Mesendoderm (in vitro differentiated cells): Measurements from ENCODE around the gene BEST3.
A peak's percentile ranks its signal among the peaks of the same experiment; 100 is the strongest.

Experiments
- DNase-seq: peaks from one replicate; pipeline ENCODE4 v3.0.0; 2013
- H2AK5ac ChIP-seq: 2 replicates; pipeline ENCODE4 v1.6.1; 2013; ENCODE audit warnings: low read length, inconsistent platforms
- H2BK120ac ChIP-seq: 2 replicates; pipeline ENCODE4 v1.6.1; 2013; ENCODE audit warnings: low read depth, mild to moderate bottlenecking, low read length, moderate library complexity, mixed read lengths
- H2BK15ac ChIP-seq: replicated peaks from 2 replicates; pipeline ENCODE4 v1.6.1; 2013; ENCODE audit warnings: low read depth, mild to moderate bottlenecking, moderate library complexity
- H2BK5ac ChIP-seq: 2 replicates; pipeline ENCODE4 v1.6.1; 2013; ENCODE audit warnings: low read length, inconsistent platforms
- H3K18ac ChIP-seq: 2 replicates; pipeline ENCODE4 v1.6.1; 2013; ENCODE audit warnings: mild to moderate bottlenecking, low read length, mixed read lengths
- H3K23ac ChIP-seq: one replicate; pipeline ENCODE4 v1.6.1; 2013; ENCODE audit warnings: low read length
- H3K27ac ChIP-seq: 2 replicates; pipeline ENCODE4 v1.5.1; 2013; ENCODE audit warnings: low read depth, mild to moderate bottlenecking, inconsistent platforms, low read length, moderate library complexity
- H3K27me3 ChIP-seq: 2 replicates; pipeline ENCODE4 v1.6.1; 2013; ENCODE audit warnings: low read length, control low read depth, mild to moderate bottlenecking, inconsistent platforms; ENCODE audit not compliant: insufficient read depth, poor library complexity
- H3K36me3 ChIP-seq: 2 replicates; pipeline ENCODE4 v1.6.1; 2013; ENCODE audit warnings: low read length, inconsistent platforms; ENCODE audit not compliant: control insufficient read depth, insufficient read depth
- H3K4ac ChIP-seq: one replicate; pipeline ENCODE4 v1.6.1; 2013; ENCODE audit warnings: low read depth, mild to moderate bottlenecking, low read length, moderate library complexity
- H3K4me1 ChIP-seq: 2 replicates; pipeline ENCODE4 v1.6.1; 2013; ENCODE audit warnings: low read depth, low read length, inconsistent platforms; ENCODE audit not compliant: control insufficient read depth
- H3K4me2 ChIP-seq: 2 replicates; pipeline ENCODE4 v1.6.1; 2013; ENCODE audit warnings: low read length
- H3K4me3 ChIP-seq: 2 replicates; pipeline ENCODE4 v1.5.1; 2013; ENCODE audit warnings: mild to moderate bottlenecking, low read length
- H3K56ac ChIP-seq: one replicate; pipeline ENCODE4 v1.6.1; 2013; ENCODE audit warnings: low read length
- H3K79me1 ChIP-seq: 2 replicates; pipeline ENCODE4 v1.6.1; 2013; ENCODE audit warnings: low read length, inconsistent platforms
- H3K79me2 ChIP-seq: 2 replicates; pipeline ENCODE4 v1.6.1; 2013; ENCODE audit warnings: mild to moderate bottlenecking, low read length; ENCODE audit not compliant: control insufficient read depth, insufficient read depth
- H3K9ac ChIP-seq: 2 replicates; pipeline ENCODE4 v1.6.1; 2013; ENCODE audit warnings: low read length, inconsistent platforms
- H4K5ac ChIP-seq: one replicate; pipeline ENCODE4 v1.6.1; 2013; ENCODE audit warnings: low read length
- H4K8ac ChIP-seq: one replicate; pipeline ENCODE4 v1.6.1; 2013; ENCODE audit warnings: low read depth, mild to moderate bottlenecking, control low read depth, low read length, moderate library complexity
- WGBS: extraction: QIAGEN DNeasy Blood & Tissue Kit; methylation state at CpG from one replicate; pipeline ENCODE4 v1.1.7; 2013; ENCODE audit warnings: low lambda C conversion rate, missing lambda C conversion rate; ENCODE audit not compliant: insufficient coverage; ENCODE audit errors: extremely low coverage; 5-methylcytosine and 5-hydroxymethylcytosine counted together

The BEST3 gene

GRCh38 chr12:69645031-69645430 is 54.1 kb downstream of the BEST3 start:
- Histone ChIP-seq H4K5ac (no peak overlapping the region), H3K56ac (no peak overlapping the region), H3K79me1 (no peaks in the 10 kb centered on the region), H3K4me1 (no peaks in the 10 kb centered on the region), H3K4me3 (no peak overlapping the region), H3K23ac (no peak overlapping the region), H3K4me2 (no peak overlapping the region), H4K8ac (no peak overlapping the region), H3K4ac (no peak overlapping the region), H3K27me3 (no peaks in the 10 kb centered on the region), H3K79me2 (no peaks in the 10 kb centered on the region), H2AK5ac (no peak overlapping the region), H3K27ac (no peak overlapping the region), H3K9ac (no peak overlapping the region), H2BK5ac (no peak overlapping the region), H2BK120ac (no peak overlapping the region), H2BK15ac (no peak overlapping the region), H3K36me3 (no peaks in the 10 kb centered on the region), H3K18ac (no peak overlapping the region)
- no CpG with 5 or more reads among the region's 2 CpGs for WGBS
- no peak for DNase-seq

DNA sequence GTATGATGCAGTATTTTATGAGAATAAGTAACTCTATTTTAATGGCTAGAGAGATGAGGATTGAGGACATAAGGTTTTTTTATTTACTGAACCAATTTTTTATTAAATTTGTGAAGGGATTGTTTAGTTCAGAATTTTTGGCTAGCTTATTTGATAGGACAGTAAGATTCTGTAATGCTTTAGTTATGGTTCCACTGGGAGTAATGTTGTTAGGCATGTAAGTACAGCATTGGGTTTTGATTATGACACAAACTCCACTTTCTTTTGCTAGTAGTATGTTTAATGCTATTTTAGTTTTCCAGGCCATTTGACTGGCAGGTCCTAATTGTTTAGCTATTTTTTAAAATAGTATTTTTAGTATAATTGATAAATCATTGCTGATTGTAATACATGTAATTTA is 54.6 kb downstream of the BEST3 start:
- no peak overlapping the region for H3K4me3 ChIP-seq
- DNase-seq = no peak
- no peak overlapping the region for H4K5ac ChIP-seq
- H3K27me3 ChIP-seq = no peaks in the 10 kb centered on the region
- no peak overlapping the region for H2BK120ac ChIP-seq
- H4K8ac ChIP-seq = no peak overlapping the region
- no peak overlapping the region for H3K23ac ChIP-seq
- H2AK5ac ChIP-seq = no peak overlapping the region
- no peaks in the 10 kb centered on the region for H3K79me1 ChIP-seq
- no peaks in the 10 kb centered on the region for H3K79me2 ChIP-seq
- no peak overlapping the region for H2BK15ac ChIP-seq
- no peak overlapping the region for H2BK5ac ChIP-seq
- no peak overlapping the region for H3K9ac ChIP-seq
- no peak overlapping the region for H3K27ac ChIP-seq
- no peak overlapping the region for H3K4ac ChIP-seq
- H3K4me2 ChIP-seq = no peak overlapping the region
- H3K4me1 ChIP-seq = no peaks in the 10 kb centered on the region
- no peaks in the 10 kb centered on the region for H3K36me3 ChIP-seq
- no peak overlapping the region for H3K18ac ChIP-seq
- H3K56ac ChIP-seq = no peak overlapping the region

DNA sequence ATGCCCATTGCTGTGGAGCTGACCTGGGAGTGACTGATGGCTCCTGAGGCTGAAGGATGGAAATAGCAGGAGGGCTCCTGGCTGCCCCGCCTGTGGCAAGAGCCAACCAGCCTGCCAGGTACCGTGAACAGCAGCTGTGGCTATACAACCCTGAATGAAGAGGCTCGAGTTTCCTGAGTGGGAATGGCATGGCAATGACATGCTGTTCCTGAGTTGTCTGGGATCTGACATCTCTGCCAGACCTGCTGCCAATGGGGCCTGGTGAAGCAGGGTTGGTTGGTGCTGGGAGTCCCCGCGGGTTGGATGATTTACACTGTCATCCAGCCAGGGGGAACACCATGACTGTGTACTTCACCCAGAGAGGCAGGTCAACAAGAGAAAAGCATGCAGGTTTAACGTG is 56.6 kb downstream of the BEST3 start:
- no peak for DNase-seq
- H4K8ac ChIP-seq = no peak overlapping the region
- no peak overlapping the region for H3K9ac ChIP-seq
- no peak overlapping the region for H3K18ac ChIP-seq
- no peaks in the 10 kb centered on the region for H3K36me3 ChIP-seq
- no peaks in the 10 kb centered on the region for H3K4me1 ChIP-seq
- H3K79me1 ChIP-seq = no peaks in the 10 kb centered on the region
- H3K27me3 ChIP-seq = no peaks in the 10 kb centered on the region
- H3K4me3 ChIP-seq = no peak overlapping the region
- H2AK5ac ChIP-seq = no peak overlapping the region
- H3K79me2 ChIP-seq = no peaks in the 10 kb centered on the region
- H3K56ac ChIP-seq = no peak overlapping the region
- H4K5ac ChIP-seq = no peak overlapping the region
- H3K23ac ChIP-seq = no peak overlapping the region
- no peak overlapping the region for H3K4ac ChIP-seq
- H2BK15ac ChIP-seq = no peak overlapping the region
- no peak overlapping the region for H3K27ac ChIP-seq
- no peak overlapping the region for H2BK120ac ChIP-seq
- WGBS = no CpG with 5 or more reads among the region's 6 CpGs
- no peak overlapping the region for H2BK5ac ChIP-seq
- H3K4me2 ChIP-seq = no peak overlapping the region

DNA sequence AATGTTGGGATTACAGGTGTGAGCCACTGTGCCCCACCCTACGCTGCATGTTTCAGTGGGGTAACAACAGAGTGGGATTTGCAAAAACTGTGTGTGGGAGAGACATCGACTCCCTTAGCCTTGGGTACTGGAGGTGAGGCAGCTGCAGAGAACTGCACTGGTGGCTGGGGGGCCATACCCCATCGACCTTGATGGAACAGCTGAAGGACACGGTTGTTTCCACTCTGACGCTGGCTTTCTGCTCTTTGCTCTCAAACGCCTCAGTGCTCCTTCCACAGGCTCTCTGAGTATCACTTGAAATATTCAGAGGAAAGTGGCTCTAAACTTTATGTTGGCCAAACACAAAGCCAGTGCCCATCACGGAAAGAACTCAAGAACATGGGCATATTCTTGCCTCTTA is 57.6 kb downstream of the BEST3 start:
- H3K27me3 ChIP-seq = no peaks in the 10 kb centered on the region
- no peak overlapping the region for H4K5ac ChIP-seq
- H3K23ac ChIP-seq = no peak overlapping the region
- H2BK120ac ChIP-seq = no peak overlapping the region
- H3K9ac ChIP-seq = no peak overlapping the region
- no CpG with 5 or more reads among the region's 7 CpGs for WGBS
- H3K18ac ChIP-seq = no peak overlapping the region
- H3K27ac ChIP-seq = no peak overlapping the region
- H2AK5ac ChIP-seq = no peak overlapping the region
- H3K36me3 ChIP-seq = no peaks in the 10 kb centered on the region
- H2BK5ac ChIP-seq = no peak overlapping the region
- no peak overlapping the region for H3K4me3 ChIP-seq
- no peak for DNase-seq
- H3K56ac ChIP-seq = no peak overlapping the region
- no peak overlapping the region for H3K4ac ChIP-seq
- H2BK15ac ChIP-seq = no peak overlapping the region
- H4K8ac ChIP-seq = no peak overlapping the region
- H3K4me1 ChIP-seq = no peaks in the 10 kb centered on the region
- no peak overlapping the region for H3K4me2 ChIP-seq
- H3K79me1 ChIP-seq = no peaks in the 10 kb centered on the region
- H3K79me2 ChIP-seq = no peaks in the 10 kb centered on the region

DNA sequence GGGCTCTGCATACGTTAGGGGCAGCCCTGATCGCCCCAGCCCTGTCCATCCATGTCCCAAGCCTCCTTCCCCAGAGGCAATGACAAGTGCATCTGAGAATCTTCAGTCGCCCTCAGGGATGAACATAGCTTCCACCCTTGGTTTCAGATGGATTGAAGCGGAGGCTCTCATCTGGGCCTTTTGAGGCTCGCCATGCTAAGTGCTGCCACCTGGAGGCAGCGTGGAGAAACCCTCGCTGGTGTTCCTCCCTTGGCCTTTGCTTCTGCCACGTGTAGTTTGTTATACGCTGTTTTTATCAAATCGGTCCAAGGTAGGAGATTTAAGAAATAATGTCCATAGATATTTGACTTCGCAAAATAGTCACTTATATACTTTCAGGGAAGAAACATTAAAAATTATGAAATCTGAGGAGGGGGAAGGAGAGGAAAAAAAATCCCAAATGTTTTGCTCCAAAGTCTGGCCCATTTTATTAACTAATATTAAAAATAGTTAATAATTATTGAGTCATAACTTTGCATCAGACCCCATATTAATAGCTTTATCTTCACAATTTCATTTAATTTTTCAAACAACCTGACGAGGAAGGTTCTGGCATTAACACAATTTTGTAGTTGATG is 59.6 kb downstream of the BEST3 start:
- Histone ChIP-seq H3K9ac (no peak overlapping the region), H3K27me3 (no peaks in the 10 kb centered on the region), H4K8ac (no peak overlapping the region), H3K79me2 (no peaks in the 10 kb centered on the region), H3K4ac (no peak overlapping the region), H2BK5ac (no peak overlapping the region), H3K79me1 (no peaks in the 10 kb centered on the region), H3K27ac (no peak overlapping the region), H3K23ac (no peak overlapping the region), H4K5ac (no peak overlapping the region), H2BK15ac (no peak overlapping the region), H3K36me3 (no peaks in the 10 kb centered on the region), H3K18ac (no peak overlapping the region), H2BK120ac (no peak overlapping the region), H3K4me2 (no peak overlapping the region), H3K4me3 (no peak overlapping the region), H3K4me1 (no peaks in the 10 kb centered on the region), H2AK5ac (no peak overlapping the region), H3K56ac (no peak overlapping the region)
- DNase-seq = peak; percentile 80
- no CpG with 5 or more reads among the region's 12 CpGs for WGBS

GRCh38 chr12:69633061-69633460 is 66.0 kb downstream of the BEST3 start:
- Histone ChIP-seq H3K4ac (no peak overlapping the region), H3K4me2 (no peak overlapping the region), H3K27ac (no peak overlapping the region), H3K4me3 (no peak overlapping the region), H3K18ac (no peak overlapping the region), H2BK120ac (no peak overlapping the region), H2AK5ac (no peak overlapping the region), H3K36me3 (no peaks in the 10 kb centered on the region), H3K79me2 (no peaks in the 10 kb centered on the region), H3K79me1 (no peaks in the 10 kb centered on the region), H3K27me3 (no peaks in the 10 kb centered on the region), H2BK5ac (no peak overlapping the region), H3K23ac (no peak overlapping the region), H3K56ac (no peak overlapping the region), H2BK15ac (no peak overlapping the region), H3K4me1 (no peaks in the 10 kb centered on the region), H3K9ac (no peak overlapping the region), H4K5ac (no peak overlapping the region), H4K8ac (no peak overlapping the region)
- WGBS = no CpG with 5 or more reads among the region's 2 CpGs
- peak; percentile 51 for DNase-seq
